HepG2 (cell line): ENCODE data around the gene TAS1R1. TPM values are rescaled to one million over a fixed set of nuclear protein-coding genes. Genes with fewer than 3 reads are reported as not detected.

Source experiments
- GPN1 ChIP-seq: sonication (generic); formaldehyde crosslinking; IDR thresholded peaks from 2 replicates; pipeline ENCODE4 v1.5.1; 2020; ENCODE audit warnings: missing genetic modification reagents, borderline replicate concordance
- HES4 ChIP-seq: sonication (generic); formaldehyde crosslinking; IDR thresholded peaks from 2 replicates; pipeline ENCODE4 v1.9.0; 2021; ENCODE audit warnings: mild to moderate bottlenecking, missing genetic modification reagents, borderline replicate concordance
- JDP2 ChIP-seq: sonication (generic); formaldehyde crosslinking; IDR thresholded peaks from 2 replicates; pipeline ENCODE4 v1.8.1; 2022; ENCODE audit warnings: missing genetic modification reagents, borderline replicate concordance
- MAF1 ChIP-seq: sonication (generic); formaldehyde crosslinking; IDR thresholded peaks from 2 replicates; pipeline ENCODE4 v1.5.0; 2020; ENCODE audit warnings: missing genetic modification reagents, borderline replicate concordance
- MEIS2 ChIP-seq: sonication (generic); formaldehyde crosslinking; IDR thresholded peaks from 2 replicates; pipeline ENCODE4 v1.9.0; 2021; ENCODE audit warnings: mild to moderate bottlenecking, missing genetic modification reagents
- MTA1 ChIP-seq: sonication (generic); formaldehyde crosslinking; IDR thresholded peaks from 2 replicates; pipeline ENCODE4 v1.4.0; 2020; ENCODE audit warnings: missing genetic modification reagents, mild to moderate bottlenecking, borderline replicate concordance
- REL ChIP-seq: sonication (generic); formaldehyde crosslinking; conservative IDR thresholded peaks from 2 replicates; pipeline ENCODE4 v1.8.0; 2022; ENCODE audit warnings: mild to moderate bottlenecking, missing genetic modification reagents, moderate library complexity
- ZNF264 ChIP-seq: sonication (generic); formaldehyde crosslinking; IDR thresholded peaks from 2 replicates; pipeline ENCODE4 v1.4.0; 2020; ENCODE audit warnings: missing genetic modification reagents
- ZNF274 ChIP-seq: sonication (generic); formaldehyde crosslinking; IDR thresholded peaks from 2 replicates; pipeline ENCODE4 v1.5.1; 2020; ENCODE audit warnings: mild to moderate bottlenecking, missing genetic modification reagents
- ZNF562 ChIP-seq: sonication (generic); formaldehyde crosslinking; IDR thresholded peaks from 2 replicates; pipeline ENCODE4 v1.8.0; 2022; ENCODE audit warnings: missing genetic modification reagents, borderline replicate concordance
- ZNF644 ChIP-seq: IDR thresholded peaks from 2 replicates; pipeline ENCODE4 v1.6.1; 2016; ENCODE audit warnings: low read depth
- polyA plus RNA-seq, 8 experiments: library from polyadenylated mRNA; depleted of rRNA in 3 of 8; stranded (reverse) in 7 of 8; unstranded in 1 of 8; fragments of >200 nt; fragmentation: Illumina TruSeq in 4 of 8; extraction: Trizol in 4 of 8; gene quantifications; 2 replicates each; pipeline versions ENCODE4 v1.2.1 to v1.2.3, GENCODE V29; 2011 to 2016; ENCODE audit warnings: low read depth in 4 of 8, missing spikeins in 1 of 8, mixed read lengths in 1 of 8; ENCODE audit not compliant: insufficient read depth in 1 of 8
- total RNA-seq, 5 experiments: library from RNA; depleted of rRNA; stranded (reverse); fragments of >200 nt; fragmentation: Illumina TruSeq; extraction: Trizol; gene quantifications; 2 replicates each; pipeline ENCODE4 v1.2.3, GENCODE V29; 2016; ENCODE audit warnings: low read depth in 1 of 5
- TF ChIP-seq, protein P1 (sequence below): sonication (generic); formaldehyde crosslinking; IDR thresholded peaks from 2 replicates; pipeline ENCODE4 v1.8.0; 2022; ENCODE audit warnings: low read depth, missing genetic modification reagents
- TF ChIP-seq, protein P2 (sequence below): IDR thresholded peaks from 2 replicates; pipeline ENCODE4 v1.6.1; 2016; ENCODE audit warnings: control low read depth
- TF ChIP-seq, protein P3 (sequence below): sonication (generic); formaldehyde crosslinking; IDR thresholded peaks from 2 replicates; pipeline ENCODE4 v1.5.0; 2020; ENCODE audit warnings: missing genetic modification reagents
- TF ChIP-seq, protein P4 (sequence below): sonication (generic); formaldehyde crosslinking; IDR thresholded peaks from 2 replicates; pipeline ENCODE4 v1.8.1; 2022; ENCODE audit warnings: low read depth, mild to moderate bottlenecking, missing genetic modification reagents
- TF ChIP-seq, protein P5 (sequence below): sonication (generic); formaldehyde crosslinking; IDR thresholded peaks from 2 replicates; pipeline ENCODE4 v1.5.1; 2020; ENCODE audit warnings: missing genetic modification reagents, mild to moderate bottlenecking, borderline replicate concordance
- TF ChIP-seq, protein P6 (sequence below): sonication (generic); formaldehyde crosslinking; IDR thresholded peaks from 2 replicates; pipeline ENCODE4 v1.4.0; 2020; ENCODE audit warnings: mild to moderate bottlenecking, low read depth, missing genetic modification reagents
- TF ChIP-seq, protein P7 (sequence below): sonication (generic); formaldehyde crosslinking; IDR thresholded peaks from 2 replicates; pipeline ENCODE4 v1.4.0; 2020; ENCODE audit warnings: mild to moderate bottlenecking, missing genetic modification reagents

Gene TAS1R1
- total and polyA plus RNA-seq, 2 of the 13 experiments (the other 11 are each of a cell fraction or from before 2014, with no cell fraction given): 1.4 to 1.6 TPM

DNA sequence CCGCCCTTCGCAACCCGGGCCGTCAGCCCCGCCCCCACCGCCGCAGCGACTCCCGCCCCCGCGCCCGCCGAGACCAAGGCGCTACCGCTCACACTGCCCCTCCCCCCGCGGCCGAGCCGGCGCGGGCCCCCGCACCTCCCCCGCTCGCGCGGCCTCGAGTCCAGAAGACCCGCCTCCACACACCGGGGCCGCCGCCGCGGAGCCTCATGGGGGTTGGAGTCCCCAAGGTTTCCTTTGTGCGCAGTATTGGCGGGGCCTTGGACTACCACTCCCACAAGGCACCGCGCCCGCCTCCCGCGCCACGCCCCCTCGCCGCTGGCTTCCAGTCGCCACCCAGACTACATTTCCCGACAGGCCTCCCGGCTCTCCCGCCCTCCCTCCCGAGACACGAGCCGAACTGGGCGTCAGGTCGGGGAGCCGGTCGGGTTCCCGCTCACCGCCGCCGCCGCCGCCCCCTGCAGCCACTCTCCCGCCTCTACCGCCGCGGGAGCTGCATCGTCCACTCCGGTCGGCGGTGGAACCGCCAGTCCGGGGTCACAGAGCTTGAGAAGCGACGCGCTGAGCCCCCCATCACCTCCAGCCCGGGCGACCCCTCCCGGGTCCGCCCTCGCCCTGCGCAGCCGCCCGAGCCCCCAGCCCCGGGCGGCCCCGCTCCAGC lies 58.4 kb downstream of the TAS1R1 start, which contains the start of gene PHF13 (continued):
- TF ChIP-seq GPN1 (CRISPR knock-in tag): no peak
- TF ChIP-seq, protein P1, sequence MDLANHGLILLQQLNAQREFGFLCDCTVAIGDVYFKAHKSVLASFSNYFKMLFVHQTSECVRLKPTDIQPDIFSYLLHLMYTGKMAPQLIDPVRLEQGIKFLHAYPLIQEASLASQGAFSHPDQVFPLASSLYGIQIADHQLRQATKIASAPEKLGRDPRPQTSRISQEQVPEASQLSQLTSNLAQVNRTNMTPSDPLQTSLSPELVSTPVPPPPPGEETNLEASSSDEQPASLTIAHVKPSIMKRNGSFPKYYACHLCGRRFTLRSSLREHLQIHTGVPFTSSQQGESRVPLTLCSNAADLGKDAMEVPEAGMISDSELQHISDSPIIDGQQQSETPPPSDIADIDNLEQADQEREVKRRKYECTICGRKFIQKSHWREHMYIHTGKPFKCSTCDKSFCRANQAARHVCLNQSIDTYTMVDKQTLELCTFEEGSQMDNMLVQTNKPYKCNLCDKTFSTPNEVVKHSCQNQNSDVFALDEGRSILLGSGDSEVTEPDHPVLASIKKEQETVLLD (CRISPR knock-in tag): peak; percentile 99
- TF ChIP-seq REL (CRISPR knock-in tag): no peak
- TF ChIP-seq, protein P2, sequence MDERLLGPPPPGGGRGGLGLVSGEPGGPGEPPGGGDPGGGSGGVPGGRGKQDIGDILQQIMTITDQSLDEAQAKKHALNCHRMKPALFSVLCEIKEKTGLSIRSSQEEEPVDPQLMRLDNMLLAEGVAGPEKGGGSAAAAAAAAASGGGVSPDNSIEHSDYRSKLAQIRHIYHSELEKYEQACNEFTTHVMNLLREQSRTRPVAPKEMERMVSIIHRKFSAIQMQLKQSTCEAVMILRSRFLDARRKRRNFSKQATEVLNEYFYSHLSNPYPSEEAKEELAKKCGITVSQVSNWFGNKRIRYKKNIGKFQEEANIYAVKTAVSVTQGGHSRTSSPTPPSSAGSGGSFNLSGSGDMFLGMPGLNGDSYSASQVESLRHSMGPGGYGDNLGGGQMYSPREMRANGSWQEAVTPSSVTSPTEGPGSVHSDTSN (CRISPR knock-in tag): no peak
- TF ChIP-seq MAF1 (CRISPR knock-in tag): no peak; the same call in 1 of the 2 replicates
- TF ChIP-seq, protein P3, sequence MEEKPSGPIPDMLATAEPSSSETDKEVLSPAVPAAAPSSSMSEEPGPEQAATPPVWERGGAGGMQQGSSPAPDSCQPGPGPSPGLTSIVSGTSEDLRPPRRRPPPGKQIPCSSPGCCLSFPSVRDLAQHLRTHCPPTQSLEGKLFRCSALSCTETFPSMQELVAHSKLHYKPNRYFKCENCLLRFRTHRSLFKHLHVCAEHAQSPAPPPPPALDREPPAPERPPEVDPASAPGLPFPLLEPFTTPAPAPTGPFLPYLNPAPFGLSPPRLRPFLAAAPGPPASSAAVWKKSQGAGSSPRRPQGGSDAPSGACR (CRISPR knock-in tag): peak; percentile 36; the same call in 1 of the 2 replicates
- TF ChIP-seq, protein P4, sequence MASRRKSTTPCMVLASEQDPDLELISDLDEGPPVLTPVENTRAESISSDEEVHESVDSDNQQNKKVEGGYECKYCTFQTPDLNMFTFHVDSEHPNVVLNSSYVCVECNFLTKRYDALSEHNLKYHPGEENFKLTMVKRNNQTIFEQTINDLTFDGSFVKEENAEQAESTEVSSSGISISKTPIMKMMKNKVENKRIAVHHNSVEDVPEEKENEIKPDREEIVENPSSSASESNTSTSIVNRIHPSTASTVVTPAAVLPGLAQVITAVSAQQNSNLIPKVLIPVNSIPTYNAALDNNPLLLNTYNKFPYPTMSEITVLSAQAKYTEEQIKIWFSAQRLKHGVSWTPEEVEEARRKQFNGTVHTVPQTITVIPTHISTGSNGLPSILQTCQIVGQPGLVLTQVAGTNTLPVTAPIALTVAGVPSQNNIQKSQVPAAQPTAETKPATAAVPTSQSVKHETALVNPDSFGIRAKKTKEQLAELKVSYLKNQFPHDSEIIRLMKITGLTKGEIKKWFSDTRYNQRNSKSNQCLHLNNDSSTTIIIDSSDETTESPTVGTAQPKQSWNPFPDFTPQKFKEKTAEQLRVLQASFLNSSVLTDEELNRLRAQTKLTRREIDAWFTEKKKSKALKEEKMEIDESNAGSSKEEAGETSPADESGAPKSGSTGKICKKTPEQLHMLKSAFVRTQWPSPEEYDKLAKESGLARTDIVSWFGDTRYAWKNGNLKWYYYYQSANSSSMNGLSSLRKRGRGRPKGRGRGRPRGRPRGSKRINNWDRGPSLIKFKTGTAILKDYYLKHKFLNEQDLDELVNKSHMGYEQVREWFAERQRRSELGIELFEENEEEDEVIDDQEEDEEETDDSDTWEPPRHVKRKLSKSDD (CRISPR knock-in tag): 0 out of 2 replicates have a peak, but pooled peaks have one; percentile 34
- no peak for TF ChIP-seq MTA1 (CRISPR knock-in tag)
- TF ChIP-seq JDP2 (CRISPR knock-in tag): no peak
- TF ChIP-seq, protein P5, sequence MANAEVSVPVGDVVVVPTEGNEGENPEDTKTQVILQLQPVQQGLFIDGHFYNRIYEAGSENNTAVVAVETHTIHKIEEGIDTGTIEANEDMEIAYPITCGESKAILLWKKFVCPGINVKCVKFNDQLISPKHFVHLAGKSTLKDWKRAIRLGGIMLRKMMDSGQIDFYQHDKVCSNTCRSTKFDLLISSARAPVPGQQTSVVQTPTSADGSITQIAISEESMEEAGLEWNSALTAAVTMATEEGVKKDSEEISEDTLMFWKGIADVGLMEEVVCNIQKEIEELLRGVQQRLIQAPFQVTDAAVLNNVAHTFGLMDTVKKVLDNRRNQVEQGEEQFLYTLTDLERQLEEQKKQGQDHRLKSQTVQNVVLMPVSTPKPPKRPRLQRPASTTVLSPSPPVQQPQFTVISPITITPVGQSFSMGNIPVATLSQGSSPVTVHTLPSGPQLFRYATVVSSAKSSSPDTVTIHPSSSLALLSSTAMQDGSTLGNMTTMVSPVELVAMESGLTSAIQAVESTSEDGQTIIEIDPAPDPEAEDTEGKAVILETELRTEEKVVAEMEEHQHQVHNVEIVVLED (CRISPR knock-in tag): peak; percentile 94
- TF ChIP-seq, protein P6, sequence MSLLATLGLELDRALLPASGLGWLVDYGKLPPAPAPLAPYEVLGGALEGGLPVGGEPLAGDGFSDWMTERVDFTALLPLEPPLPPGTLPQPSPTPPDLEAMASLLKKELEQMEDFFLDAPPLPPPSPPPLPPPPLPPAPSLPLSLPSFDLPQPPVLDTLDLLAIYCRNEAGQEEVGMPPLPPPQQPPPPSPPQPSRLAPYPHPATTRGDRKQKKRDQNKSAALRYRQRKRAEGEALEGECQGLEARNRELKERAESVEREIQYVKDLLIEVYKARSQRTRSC (CRISPR knock-in tag): no peak
- TF ChIP-seq ZNF274 (CRISPR knock-in tag): no peak
- no peak for TF ChIP-seq ZNF644 (CRISPR knock-in tag)
- TF ChIP-seq ZNF562 (CRISPR knock-in tag): no peak
- no peak for TF ChIP-seq ZNF264 (CRISPR knock-in tag)
- no peak; the same call in 1 of the 2 replicates for TF ChIP-seq HES4 (CRISPR knock-in tag)
- 0 out of 2 replicates have a peak, but pooled peaks have one; percentile 13 for TF ChIP-seq MEIS2
- TF ChIP-seq, protein P7, sequence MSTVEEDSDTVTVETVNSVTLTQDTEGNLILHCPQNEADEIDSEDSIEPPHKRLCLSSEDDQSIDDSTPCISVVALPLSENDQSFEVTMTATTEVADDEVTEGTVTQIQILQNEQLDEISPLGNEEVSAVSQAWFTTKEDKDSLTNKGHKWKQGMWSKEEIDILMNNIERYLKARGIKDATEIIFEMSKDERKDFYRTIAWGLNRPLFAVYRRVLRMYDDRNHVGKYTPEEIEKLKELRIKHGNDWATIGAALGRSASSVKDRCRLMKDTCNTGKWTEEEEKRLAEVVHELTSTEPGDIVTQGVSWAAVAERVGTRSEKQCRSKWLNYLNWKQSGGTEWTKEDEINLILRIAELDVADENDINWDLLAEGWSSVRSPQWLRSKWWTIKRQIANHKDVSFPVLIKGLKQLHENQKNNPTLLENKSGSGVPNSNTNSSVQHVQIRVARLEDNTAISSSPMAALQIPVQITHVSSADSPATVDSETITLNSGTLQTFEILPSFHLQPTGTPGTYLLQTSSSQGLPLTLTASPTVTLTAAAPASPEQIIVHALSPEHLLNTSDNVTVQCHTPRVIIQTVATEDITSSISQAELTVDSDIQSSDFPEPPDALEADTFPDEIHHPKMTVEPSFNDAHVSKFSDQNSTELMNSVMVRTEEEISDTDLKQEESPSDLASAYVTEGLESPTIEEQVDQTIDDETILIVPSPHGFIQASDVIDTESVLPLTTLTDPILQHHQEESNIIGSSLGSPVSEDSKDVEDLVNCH (CRISPR knock-in tag): no peak
